T-helper 1 cell treated with Interleukin-12 subunit alpha and Interleukin-12 subunit beta and Interleukin-4 antibody, amounts not matched to agents 30 μg/mL and 1 μg/mL, for 36 hours (primary cell): ENCODE results near the gene SHMT1.
A peak's percentile ranks its signal among the peaks of the same experiment; 100 is the strongest.

Experiments
- H3K27ac Mint-ChIP-seq: one replicate; pipeline ENCODE4 v1.8.0; 2021; ENCODE audit warnings: mild to moderate bottlenecking, mixed read lengths
- H3K27me3 Mint-ChIP-seq: one replicate; pipeline ENCODE4 v1.8.0; 2021; ENCODE audit warnings: low read depth, mixed read lengths
- H3K36me3 Mint-ChIP-seq: one replicate; pipeline ENCODE4 v1.8.0; 2021; ENCODE audit warnings: low read depth, mixed read lengths
- H3K4me1 Mint-ChIP-seq: one replicate; pipeline ENCODE4 v1.8.0; 2021; ENCODE audit warnings: low read depth, mixed read lengths
- H3K4me3 Mint-ChIP-seq: one replicate; pipeline ENCODE4 v1.8.0; 2021; ENCODE audit warnings: mild to moderate bottlenecking, moderate library complexity, mixed read lengths
- H3K9me3 Mint-ChIP-seq: one replicate; pipeline ENCODE4 v1.8.0; 2021; ENCODE audit warnings: mixed read lengths

Gene SHMT1

DNA sequence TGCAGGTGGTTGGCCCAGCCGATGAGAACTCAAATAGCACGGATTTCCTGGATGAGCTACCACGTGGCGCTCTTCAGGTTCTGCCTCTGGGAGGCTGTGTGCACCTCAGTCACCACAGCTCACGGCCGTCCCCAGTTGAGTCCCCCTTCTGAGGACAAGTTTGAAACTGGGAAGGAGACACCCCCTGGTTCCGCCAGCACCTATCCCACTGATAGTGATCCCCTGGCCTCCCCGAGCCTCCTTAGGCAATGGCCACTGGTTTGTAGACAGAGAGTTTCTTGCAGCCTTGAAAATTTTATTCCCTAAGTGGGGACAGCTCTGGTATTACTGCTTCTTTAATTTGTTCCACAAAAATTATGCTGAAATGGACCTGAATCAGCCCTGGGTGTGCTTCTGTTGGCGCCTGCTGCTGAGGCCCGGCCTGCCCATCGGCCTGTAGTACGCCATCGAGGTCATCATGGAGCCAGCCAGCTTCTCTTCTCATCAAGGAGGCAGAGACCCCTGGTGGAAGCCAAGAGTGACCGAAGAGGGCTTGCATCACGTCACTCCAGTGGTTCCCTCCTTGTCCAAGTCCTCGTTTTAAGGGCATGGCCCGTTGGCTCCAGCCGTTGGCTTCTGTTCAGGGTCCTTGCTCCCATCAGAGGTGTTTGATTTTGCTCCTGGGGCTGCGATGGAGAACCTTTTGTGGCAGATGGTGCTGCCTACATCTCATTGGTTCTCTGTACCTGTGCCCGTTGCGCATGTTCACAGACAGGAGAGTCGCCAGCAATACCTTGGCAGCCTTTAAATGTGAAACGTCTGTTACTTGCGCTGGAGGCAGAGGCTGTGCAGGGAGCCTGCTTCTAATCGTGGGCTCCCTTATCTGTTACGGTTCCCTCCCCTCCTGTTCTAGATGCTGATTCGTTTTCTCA is 39.0 kb downstream of the SHMT1 start:
- no peaks in the 10 kb centered on the region for H3K27me3 Mint-ChIP-seq
- peaks cover 17% of the 10 kb centered on the region for H3K4me1 Mint-ChIP-seq
- H3K9me3 Mint-ChIP-seq = no peaks in the 10 kb centered on the region
- no peak overlapping the region for H3K4me3 Mint-ChIP-seq
- H3K36me3 Mint-ChIP-seq = peaks cover 18% of the 10 kb centered on the region
- H3K27ac Mint-ChIP-seq = no peak overlapping the region

DNA sequence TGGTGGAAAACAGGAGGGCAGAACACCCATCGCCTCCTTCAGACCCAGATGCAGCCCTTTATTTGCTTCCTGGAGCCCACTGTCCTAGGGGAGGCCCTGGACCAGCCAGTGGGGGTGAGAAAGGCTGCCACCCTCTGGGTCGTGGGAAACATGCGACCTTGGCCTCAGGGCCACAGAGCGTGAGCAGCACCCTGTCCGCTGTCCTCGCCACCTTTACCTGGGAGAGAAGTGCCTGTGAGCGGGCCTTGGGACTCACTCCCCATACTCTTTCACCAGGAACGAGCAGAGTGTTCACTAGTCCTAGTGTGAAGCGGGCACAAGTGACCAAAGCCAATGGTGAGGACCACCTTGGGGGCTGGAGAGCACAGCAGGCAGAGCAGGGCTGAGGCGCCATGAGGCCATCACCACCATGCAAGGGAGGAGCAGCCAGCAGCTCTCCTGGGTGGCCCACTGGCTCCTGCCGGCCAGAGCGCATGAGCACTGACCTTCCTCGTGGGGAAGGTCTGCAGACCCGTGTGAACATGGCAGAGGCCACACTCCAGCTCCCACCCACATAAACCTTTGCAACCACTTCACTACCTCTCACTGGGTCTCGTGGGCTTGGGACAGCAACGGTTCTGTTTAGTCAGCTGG is 39.7 kb downstream of the SHMT1 start:
- H3K27ac Mint-ChIP-seq = no peak overlapping the region
- H3K4me3 Mint-ChIP-seq = no peak overlapping the region
- peaks cover 20% of the 10 kb centered on the region for H3K36me3 Mint-ChIP-seq
- peaks cover 23% of the 10 kb centered on the region for H3K4me1 Mint-ChIP-seq
- no peaks in the 10 kb centered on the region for H3K9me3 Mint-ChIP-seq
- H3K27me3 Mint-ChIP-seq = no peaks in the 10 kb centered on the region

DNA sequence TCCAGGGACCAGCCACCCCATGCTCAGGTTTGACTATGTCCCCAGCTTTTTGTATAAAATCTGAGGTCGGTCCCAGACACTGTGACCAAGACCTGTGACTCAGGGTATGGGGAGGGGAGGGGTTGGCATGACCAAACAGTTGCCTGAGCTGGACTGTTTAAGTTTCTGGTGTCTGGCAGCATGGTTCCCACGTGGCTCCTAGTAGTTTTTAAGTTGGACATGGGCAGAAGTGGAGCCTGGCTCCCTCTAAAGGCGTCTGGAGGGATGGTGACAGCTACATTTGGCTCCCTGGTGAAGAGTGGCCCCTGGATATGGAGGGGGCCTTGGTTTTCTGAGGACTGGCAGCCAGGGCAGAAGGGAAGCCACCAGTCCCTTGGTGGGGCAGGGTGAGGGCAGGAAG is 40.3 kb downstream of the SHMT1 start:
- H3K4me3 Mint-ChIP-seq = no peak overlapping the region
- H3K4me1 Mint-ChIP-seq = peaks cover 25% of the 10 kb centered on the region
- no peak overlapping the region for H3K27ac Mint-ChIP-seq
- no peaks in the 10 kb centered on the region for H3K27me3 Mint-ChIP-seq
- H3K36me3 Mint-ChIP-seq = peaks cover 21% of the 10 kb centered on the region
- no peaks in the 10 kb centered on the region for H3K9me3 Mint-ChIP-seq

DNA sequence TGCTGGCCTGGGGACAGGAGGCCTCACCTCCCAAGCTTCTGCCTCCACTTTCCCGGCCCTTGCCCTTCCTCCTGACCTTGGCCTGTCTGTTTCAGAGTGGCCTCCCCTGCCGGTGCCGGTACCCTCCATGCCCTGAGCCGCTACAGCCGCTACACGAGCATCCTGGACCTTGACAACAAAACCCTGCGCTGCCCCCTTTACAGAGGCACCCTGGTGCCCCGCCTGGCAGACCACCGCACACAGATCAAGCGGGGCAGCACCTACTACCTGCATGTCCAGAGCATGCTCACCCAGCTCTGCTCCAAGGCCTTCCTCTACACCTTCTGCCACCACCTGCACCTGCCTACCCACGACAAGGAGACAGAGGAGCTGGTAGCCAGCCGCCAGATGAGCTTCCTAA is 40.8 kb downstream of the SHMT1 start:
- no peaks in the 10 kb centered on the region for H3K9me3 Mint-ChIP-seq
- H3K4me3 Mint-ChIP-seq = no peak overlapping the region
- H3K4me1 Mint-ChIP-seq = peaks cover 30% of the 10 kb centered on the region
- no peak overlapping the region for H3K27ac Mint-ChIP-seq
- H3K27me3 Mint-ChIP-seq = no peaks in the 10 kb centered on the region
- H3K36me3 Mint-ChIP-seq = peaks cover 23% of the 10 kb centered on the region

DNA sequence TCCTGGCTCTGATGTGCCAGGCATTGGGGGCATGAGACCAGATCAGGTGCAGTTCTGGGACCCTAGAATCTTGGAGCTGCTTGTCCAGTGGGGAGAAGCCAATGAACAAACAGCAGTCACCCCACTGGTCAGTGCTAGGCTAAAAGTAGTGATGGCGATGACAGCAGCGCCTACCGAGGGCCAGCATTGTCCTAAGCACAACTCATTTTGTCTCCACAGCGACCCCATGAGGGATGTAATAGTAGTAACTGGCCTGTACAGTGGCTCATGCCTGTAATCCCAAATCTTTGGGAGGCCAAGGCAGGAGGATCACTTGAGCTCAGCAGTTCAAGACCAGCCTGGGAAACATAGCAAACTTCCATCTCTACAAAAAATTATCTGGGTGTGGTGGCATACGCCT is 42.0 kb downstream of the SHMT1 start:
- H3K9me3 Mint-ChIP-seq = no peaks in the 10 kb centered on the region
- no peak overlapping the region for H3K4me3 Mint-ChIP-seq
- H3K36me3 Mint-ChIP-seq = peaks cover 25% of the 10 kb centered on the region
- no peak overlapping the region for H3K27ac Mint-ChIP-seq
- peaks cover 42% of the 10 kb centered on the region for H3K4me1 Mint-ChIP-seq
- H3K27me3 Mint-ChIP-seq = no peaks in the 10 kb centered on the region

DNA sequence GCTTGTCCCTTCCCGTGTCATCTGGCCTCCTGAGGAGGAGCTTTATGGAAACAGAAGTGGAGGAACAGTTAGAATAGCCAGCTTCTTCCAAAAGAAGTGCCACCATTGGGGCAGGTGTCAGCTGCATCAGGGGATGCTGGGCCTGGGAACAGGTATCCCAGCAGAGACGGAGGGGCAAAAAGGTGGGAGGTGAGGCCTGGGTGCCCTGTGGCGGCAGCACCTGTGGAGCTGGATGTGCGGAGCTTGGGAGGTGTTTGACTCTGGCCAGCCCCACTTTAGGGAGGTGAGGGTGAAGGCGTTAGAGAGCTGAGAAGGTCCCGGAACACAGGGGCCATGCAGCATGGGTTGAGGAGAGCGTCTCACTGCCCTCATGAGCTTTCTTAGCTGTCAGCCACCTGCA is 43.0 kb downstream of the SHMT1 start:
- Mint-ChIP-seq H3K36me3 (peaks cover 27% of the 10 kb centered on the region), H3K4me3 (no peak overlapping the region), H3K9me3 (no peaks in the 10 kb centered on the region), H3K27ac (no peak overlapping the region), H3K27me3 (no peaks in the 10 kb centered on the region), H3K4me1 (peaks cover 49% of the 10 kb centered on the region)

DNA sequence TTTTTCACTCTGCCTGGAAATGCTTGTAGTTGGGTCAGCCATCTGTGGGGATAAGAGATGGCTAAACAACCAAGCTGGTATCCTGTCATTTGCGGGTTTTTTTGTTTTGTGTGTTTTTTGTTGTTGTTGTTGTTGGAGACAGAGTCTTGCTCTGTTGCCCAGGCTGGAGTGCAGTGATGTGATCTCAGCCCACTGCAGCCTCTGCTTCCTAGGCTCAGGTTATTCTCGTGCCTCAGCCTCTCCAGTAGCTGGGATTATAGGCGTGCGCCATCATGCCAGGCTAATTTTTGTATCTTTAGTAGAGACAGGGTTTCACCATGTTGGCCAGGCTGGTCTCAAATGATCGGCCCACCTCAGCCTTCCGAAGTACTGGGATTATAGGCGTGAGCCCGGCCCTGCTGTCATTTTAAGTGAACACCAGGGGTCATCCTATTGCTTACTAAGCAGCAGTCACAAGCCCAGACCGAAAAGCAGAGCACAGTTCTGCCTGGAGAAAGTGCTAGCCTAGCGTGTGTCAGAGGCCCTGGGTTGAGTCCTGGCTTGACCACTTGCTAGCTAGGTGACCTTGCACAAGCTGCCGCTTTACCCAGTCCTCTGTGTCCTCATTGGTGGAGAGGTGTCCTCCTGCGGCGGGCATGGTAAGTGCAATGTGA is 43.6 kb downstream of the SHMT1 start:
- Mint-ChIP-seq H3K9me3 (no peaks in the 10 kb centered on the region), H3K27me3 (no peaks in the 10 kb centered on the region), H3K36me3 (peaks cover 27% of the 10 kb centered on the region), H3K4me1 (peaks cover 45% of the 10 kb centered on the region), H3K4me3 (no peak overlapping the region), H3K27ac (no peak overlapping the region)

DNA sequence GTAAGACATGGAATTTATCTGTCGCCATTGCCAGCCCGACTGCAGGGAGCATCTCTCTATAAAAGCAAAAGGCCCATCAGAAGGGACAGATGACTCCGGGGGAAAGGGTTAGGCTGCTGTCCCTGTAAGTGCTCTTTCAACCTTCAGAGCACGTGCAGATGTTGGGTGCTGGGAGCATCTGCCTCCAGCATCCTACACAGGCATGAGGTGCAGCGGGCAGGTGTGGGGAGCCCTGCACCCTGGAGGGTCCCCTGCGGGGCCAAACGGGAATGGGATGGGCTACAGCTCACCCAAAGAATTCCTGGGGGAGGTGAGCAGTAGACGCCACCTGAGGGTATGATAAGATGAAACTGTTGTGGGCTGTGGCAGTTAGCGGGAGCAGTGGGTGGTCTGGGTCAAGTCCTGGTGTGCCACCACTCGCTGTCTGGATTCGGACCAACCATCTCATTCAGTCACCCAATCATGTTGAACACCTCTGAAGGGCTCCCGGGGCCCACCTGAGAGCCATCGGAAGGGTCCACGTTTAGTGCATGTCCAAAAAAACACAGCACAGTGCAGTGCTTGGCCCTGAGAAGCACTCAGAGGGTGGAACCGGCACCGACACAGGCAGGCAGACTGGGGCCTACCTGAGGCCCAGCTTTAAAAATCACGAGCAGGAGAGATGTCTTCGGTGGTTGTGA is 44.4 kb downstream of the SHMT1 start:
- peaks cover 46% of the 10 kb centered on the region for H3K4me1 Mint-ChIP-seq
- H3K36me3 Mint-ChIP-seq = peaks cover 21% of the 10 kb centered on the region
- no peak overlapping the region for H3K4me3 Mint-ChIP-seq

DNA sequence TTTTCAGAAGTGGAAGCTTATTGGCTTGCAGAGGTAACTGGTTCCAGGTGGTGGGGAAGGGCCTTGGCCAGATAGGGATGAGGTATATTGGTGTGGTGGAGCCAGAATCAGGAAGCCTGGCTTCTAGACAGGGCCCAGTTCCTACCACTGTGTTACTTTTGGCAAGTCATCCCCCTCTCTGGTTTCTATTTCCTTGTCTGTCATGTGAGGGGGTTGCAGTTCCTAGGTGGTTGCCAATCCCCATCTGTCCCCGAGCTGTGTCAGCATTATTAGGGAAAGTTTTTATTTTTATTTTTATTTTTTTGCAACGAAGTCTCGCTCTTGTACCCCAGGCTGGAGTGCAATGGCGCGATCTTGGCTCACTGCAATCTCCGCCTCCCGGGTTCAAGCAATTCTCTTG is 45.2 kb downstream of the SHMT1 start:
- Mint-ChIP-seq H3K27ac (no peak overlapping the region), H3K27me3 (no peaks in the 10 kb centered on the region), H3K36me3 (peaks cover 22% of the 10 kb centered on the region), H3K4me1 (peaks cover 51% of the 10 kb centered on the region), H3K9me3 (no peaks in the 10 kb centered on the region), H3K4me3 (peak overlapping the region; percentile 34)

More for the DNA sequence above, 44.4 kb downstream of the SHMT1 start:
- Mint-ChIP-seq H3K27me3 (no peaks in the 10 kb centered on the region), H3K27ac (no peak overlapping the region), H3K9me3 (no peaks in the 10 kb centered on the region)

DNA sequence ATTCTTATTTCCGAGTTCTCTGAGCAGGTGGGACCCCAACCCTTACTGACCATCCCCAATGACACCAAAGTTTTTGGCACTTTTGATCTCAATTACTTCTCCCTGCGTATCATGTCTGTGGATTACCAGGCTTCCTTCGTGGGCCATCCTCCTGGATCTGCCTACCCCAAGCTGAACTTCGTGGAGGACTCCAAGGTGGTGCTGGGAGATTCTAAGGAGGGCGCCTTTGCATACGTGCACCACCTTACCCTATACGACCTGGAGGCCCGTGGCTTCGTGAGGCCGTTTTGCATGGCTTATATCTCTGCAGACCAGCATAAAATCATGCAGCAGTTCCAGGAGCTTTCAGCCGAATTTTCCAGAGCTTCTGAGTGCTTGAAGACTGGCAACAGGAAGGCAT is 47.4 kb downstream of the SHMT1 start:
- no peaks in the 10 kb centered on the region for H3K27me3 Mint-ChIP-seq
- H3K4me1 Mint-ChIP-seq = peaks cover 62% of the 10 kb centered on the region
- peaks cover 29% of the 10 kb centered on the region for H3K36me3 Mint-ChIP-seq
- H3K27ac Mint-ChIP-seq = peak overlapping the region; percentile 95
- no peaks in the 10 kb centered on the region for H3K9me3 Mint-ChIP-seq
- peak overlapping the region; percentile 96 for H3K4me3 Mint-ChIP-seq

DNA sequence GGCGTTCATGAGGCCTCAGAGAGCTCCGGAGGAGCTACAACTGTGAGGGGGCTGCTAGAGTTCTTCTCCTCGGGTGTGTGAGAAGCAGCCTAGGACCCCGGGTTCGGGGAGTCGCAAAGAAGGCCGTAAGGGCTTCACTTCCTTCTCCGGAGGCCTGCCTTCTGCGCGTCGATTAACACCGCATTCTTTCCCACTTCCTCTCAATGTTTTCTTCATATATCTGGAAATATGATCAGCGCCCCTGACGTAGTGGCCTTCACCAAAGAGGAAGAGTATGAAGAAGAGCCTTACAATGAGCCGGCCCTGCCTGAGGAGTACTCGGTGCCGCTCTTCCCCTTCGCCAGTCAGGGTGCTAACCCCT is 47.8 kb downstream of the SHMT1 start:
- Mint-ChIP-seq H3K9me3 (no peaks in the 10 kb centered on the region), H3K27me3 (no peaks in the 10 kb centered on the region), H3K27ac (peak overlapping the region; percentile 95), H3K36me3 (peaks cover 29% of the 10 kb centered on the region), H3K4me3 (peak overlapping the region; percentile 96), H3K4me1 (peaks cover 62% of the 10 kb centered on the region)

DNA sequence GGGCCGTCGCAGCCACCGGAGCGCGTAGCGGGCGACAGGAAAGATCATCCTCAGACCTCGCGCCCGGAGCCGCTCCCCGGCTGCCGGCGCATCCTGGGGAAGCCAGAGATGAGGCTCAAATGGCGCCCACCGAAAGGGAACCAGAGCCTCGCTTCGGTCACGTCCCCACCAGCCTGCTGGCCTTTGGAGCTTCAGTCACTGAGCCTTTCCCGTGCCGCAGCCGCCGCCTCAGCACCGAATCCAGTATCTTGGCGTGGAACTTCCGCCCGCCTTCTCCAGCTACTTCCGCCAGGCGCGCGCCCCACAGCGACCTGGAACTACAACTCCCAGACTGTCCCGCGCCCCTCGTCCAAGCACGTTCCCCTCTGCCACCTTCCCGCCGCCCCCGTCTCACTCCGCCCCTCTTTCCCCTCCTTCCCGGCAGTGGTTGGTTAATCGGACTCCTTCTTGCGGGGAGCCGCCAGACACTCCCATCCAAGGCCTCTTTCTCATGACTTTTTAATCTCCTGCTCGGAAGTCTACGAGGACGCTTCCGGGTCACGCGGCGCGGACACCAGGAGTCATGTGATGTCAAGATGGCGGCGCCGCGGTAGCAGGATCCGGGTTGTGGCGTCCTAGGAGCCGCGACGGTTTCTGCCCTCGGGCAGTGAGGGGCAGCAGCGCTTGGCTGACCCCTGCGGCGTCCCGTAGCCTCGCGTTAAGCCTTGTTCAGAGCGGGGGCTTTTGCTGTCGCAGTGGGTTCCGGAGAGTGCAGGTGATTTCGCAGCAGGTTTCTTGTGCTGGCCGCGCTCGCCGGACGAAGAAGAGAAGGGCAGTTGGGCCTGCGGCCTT is 48.4 kb downstream of the SHMT1 start, which contains the start of the genes SMCR8 and TOP3A:
TSS of gene SMCR8 (plus strand) at position 563 of the 831 bp plus-strand sequence. CDS start 497 bp downstream, outside the sequence.
TSS of gene TOP3A (minus strand) at position 264 of the 831 bp plus-strand sequence. CDS start at position 48, 216 bp downstream.
- H3K36me3 Mint-ChIP-seq = peaks cover 27% of the 10 kb centered on the region
- H3K4me1 Mint-ChIP-seq = peaks cover 61% of the 10 kb centered on the region
- no peaks in the 10 kb centered on the region for H3K9me3 Mint-ChIP-seq
- H3K27me3 Mint-ChIP-seq = no peaks in the 10 kb centered on the region
- H3K4me3 Mint-ChIP-seq = peak within 1 kb of the TSS; percentile 96
- peak within 1 kb of the TSS; percentile 95 for H3K27ac Mint-ChIP-seq

DNA sequence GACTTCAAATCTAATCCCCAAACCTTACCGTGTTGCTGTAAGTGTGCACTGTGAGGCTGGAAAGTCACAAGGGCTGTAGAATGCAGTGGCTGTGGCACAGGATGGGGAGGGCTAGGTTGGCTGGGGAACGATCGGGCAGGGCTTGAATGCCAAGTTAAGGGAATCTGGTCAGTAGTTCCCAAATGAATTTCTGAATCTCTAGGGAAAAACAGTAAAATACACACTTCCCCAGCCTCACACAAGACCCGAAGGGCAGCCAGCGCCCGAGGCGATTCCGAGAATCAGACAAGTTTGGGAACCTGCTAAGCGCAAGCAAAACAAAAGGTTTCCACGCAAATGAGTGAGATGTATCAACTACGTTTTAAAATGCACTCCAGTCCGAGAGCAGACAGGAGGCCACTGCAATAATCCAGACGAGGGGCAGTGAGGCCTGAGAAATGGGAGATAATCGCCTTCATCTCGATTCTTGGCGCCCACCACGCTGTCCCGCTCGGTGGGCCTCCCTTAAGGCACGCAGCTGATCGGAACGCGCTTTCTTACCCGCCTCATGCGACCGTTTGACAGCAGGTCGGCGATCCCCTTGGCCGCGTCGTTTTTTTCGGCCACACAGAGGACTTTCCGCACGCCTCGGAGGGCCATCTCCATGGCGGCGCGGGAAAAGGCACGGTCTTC is 49.2 kb downstream of the SHMT1 start:
- H3K27ac Mint-ChIP-seq = peak overlapping the region; percentile 95
- H3K4me3 Mint-ChIP-seq = peak overlapping the region; percentile 96
- peaks cover 25% of the 10 kb centered on the region for H3K36me3 Mint-ChIP-seq
- peaks cover 55% of the 10 kb centered on the region for H3K4me1 Mint-ChIP-seq
- no peaks in the 10 kb centered on the region for H3K27me3 Mint-ChIP-seq
- no peaks in the 10 kb centered on the region for H3K9me3 Mint-ChIP-seq
